Prostate gland (tissue), 2 donors: ENCODE data around the gene GSG1L.

ENCODE experiments used
- POLR2A ChIP-seq: fragments of 450-650 bp; IDR thresholded peaks from one replicate; pipeline ENCODE4 v1.6.1; 2016; ENCODE audit warnings: antibody characterized with exemption, mild to moderate bottlenecking
- POLR2AphosphoS5 ChIP-seq: sonication (generic); formaldehyde crosslinking; IDR thresholded peaks from one replicate; pipeline ENCODE4 v1.6.1; 2017; ENCODE audit warnings: antibody characterized with exemption
- TF ChIP-seq, protein P1 (sequence below), 4 experiments: fragments of 200-600 bp in 2 of 4; fragments of 450-650 bp in 2 of 4; sonication (generic) in 2 of 4; IDR thresholded peaks; 1 replicate in 3 of 4; 2 replicates in 1 of 4; pipeline ENCODE4 v1.5.1; 2016 to 2019; ENCODE audit warnings: antibody characterized with exemption in 4 of 4, mild to moderate bottlenecking in 2 of 4, moderate library complexity in 2 of 4

DNA sequence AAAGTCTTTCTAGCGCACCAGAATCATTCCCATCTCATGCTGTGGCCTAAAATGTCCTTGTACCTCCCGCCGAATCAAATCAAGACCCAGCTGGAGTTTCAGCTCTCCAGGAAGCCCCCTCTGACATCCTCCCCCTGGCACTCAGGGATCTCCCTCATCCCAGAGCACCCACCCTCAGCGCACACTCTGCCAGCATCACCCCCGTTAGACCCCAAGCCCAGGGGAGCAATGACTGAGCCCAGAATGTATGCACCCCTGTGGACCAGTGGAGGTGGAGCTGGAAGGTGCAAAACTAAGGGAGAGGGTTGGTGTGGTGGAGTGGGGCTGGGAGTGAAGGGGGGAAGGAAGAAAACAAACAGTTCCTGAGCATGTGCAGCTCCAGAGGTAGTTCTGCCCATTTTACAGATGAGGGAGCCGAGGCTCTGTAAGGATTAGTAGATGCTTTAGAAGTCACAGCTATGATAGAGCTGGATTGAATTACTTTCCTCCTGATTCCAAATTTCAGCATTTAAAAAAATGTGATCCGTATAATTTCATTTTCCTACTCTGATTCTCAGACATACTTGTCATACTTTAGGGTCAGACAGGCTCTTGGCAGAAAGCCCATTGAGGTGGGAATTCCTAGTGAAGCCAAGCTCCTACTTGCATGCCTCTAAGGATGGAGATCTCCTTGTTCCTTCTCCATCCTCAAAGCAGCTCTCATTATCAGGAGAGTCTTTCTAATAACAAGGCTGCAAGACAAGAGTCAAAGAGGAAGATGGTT is 270.8 kb downstream of the GSG1L start:
- TF ChIP-seq, protein P1, sequence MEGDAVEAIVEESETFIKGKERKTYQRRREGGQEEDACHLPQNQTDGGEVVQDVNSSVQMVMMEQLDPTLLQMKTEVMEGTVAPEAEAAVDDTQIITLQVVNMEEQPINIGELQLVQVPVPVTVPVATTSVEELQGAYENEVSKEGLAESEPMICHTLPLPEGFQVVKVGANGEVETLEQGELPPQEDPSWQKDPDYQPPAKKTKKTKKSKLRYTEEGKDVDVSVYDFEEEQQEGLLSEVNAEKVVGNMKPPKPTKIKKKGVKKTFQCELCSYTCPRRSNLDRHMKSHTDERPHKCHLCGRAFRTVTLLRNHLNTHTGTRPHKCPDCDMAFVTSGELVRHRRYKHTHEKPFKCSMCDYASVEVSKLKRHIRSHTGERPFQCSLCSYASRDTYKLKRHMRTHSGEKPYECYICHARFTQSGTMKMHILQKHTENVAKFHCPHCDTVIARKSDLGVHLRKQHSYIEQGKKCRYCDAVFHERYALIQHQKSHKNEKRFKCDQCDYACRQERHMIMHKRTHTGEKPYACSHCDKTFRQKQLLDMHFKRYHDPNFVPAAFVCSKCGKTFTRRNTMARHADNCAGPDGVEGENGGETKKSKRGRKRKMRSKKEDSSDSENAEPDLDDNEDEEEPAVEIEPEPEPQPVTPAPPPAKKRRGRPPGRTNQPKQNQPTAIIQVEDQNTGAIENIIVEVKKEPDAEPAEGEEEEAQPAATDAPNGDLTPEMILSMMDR (IDR thresholded peaks at IDR 0.05): no peak
- TF ChIP-seq POLR2A (no peak), POLR2AphosphoS5 (no peak)
